NCI-H1092 treated with DMSO at 0.1 percent for 48 hours (cell line): ENCODE results near the gene SH3BGRL3.
A peak's percentile ranks its signal among the peaks of the same experiment; 100 is the strongest.
"Not testable (repeated sequence)": the region's sequence is repeated elsewhere in the genome, so short reads cannot be mapped to it uniquely, and the experiment has no call there.

Experiments
- DNase-seq: peaks from one replicate; lab custom pipeline; 2025; lab: John Stamatoyannopoulos, UW

SH3BGRL3 gene

DNA sequence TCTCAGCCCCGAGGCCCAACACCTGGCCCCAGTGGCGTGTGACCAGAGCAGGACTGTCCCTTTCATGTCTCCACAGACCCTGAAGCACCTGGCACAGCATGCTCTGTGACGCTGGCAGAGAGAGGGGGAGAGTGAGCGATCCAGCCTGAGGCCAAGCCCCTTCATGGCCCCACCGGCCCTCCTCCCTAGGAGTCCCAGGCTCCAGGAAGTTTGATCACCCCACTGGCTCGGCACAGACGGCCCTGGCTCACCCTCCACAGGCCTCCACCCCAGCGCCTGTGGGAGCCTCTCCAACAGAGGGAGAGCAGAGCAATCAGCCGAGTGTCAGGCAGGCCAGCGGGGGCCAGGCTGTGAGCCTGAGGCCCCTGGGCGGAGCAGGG is 11.0 kb downstream of the SH3BGRL3 start:
- DNase-seq: no peak

DNA sequence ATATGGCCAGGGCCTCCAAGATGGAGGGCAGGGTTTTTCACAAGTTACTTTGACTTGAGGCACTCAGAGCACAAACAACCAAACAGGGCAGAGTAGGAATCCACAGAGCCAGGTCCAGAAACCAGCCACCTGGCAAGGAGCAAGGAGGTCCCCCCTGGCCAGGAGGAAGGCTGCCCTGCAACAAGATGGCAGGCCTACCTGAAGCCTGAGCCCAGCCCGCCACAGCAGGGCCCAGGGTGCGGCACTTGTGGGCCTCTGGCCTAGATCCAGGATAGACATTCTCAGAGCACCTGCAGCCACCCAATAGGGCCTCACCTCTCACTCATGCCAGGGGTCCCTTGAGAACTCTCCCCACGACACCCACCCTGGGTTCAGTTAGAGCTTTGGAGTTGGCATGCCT is 11.5 kb downstream of the SH3BGRL3 start:
- no peak for DNase-seq

DNA sequence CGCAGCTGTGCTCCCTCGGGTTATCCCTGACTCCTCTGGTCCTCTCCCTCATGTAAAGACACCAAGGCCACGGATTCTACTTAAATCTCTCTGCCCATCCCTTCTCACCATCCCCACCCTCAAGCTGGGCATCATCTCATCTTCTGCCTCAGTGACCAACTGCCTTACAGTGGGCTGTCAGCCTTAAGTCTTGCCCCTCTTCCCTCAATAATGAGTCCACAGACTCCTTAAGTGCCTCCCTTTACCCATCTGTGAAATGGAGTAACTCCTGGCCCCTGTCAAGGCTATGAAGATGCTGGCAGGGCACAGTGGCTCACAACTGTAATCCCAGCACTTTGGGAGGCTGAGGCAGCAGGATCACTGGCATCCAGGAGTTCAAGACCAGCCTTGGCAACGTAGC is 12.1 kb downstream of the SH3BGRL3 start:
- no peak for DNase-seq

DNA sequence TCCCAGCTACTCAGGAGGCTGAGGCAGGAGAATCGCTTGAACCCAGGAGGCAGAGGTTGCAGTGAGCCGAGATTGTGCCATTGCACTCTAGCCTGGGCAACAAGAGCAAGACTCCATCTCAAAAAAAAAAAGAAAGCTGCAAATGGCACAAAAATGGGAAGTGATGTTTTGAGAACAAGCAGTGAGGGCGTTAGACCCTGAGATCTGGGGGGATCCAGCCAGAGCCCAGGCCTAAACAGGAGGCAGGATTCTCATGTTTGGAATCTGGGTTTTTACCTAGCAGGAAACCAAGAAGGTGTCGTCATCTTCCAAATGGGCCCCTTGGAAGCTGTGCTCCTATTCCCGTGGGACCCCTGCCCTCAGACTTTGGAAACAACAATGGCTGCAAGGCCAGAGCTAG is 12.8 kb downstream of the SH3BGRL3 start:
- not testable (repeated sequence) for DNase-seq

DNA sequence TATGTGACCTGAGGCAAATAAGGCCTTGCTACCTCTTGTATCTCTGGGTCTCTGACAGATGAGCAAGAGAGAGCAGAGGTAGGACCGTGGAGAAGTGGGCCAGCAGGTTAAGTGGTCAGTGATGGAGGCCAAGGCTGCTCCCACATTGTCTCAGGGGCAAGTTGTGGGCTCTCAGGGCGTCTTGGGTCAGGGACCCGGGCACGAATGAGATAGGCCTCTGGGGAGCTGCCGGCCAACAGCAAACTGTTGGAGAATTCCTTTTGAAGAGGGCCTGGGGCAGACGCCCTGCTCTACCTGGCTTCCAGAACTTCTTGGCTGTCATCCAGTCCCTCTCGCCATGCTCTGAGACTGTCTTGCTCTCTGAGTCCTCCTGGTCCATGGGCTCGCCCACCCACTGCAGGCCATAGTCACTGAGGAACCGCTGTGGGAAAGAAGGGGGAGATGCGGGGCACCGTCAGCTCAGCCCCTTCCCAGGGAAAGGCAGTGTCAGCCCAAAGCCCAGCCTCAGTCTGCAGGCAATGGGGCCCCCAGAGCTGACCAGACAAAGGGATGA is 14.1 kb downstream of the SH3BGRL3 start:
- DNase-seq: no peak

DNA sequence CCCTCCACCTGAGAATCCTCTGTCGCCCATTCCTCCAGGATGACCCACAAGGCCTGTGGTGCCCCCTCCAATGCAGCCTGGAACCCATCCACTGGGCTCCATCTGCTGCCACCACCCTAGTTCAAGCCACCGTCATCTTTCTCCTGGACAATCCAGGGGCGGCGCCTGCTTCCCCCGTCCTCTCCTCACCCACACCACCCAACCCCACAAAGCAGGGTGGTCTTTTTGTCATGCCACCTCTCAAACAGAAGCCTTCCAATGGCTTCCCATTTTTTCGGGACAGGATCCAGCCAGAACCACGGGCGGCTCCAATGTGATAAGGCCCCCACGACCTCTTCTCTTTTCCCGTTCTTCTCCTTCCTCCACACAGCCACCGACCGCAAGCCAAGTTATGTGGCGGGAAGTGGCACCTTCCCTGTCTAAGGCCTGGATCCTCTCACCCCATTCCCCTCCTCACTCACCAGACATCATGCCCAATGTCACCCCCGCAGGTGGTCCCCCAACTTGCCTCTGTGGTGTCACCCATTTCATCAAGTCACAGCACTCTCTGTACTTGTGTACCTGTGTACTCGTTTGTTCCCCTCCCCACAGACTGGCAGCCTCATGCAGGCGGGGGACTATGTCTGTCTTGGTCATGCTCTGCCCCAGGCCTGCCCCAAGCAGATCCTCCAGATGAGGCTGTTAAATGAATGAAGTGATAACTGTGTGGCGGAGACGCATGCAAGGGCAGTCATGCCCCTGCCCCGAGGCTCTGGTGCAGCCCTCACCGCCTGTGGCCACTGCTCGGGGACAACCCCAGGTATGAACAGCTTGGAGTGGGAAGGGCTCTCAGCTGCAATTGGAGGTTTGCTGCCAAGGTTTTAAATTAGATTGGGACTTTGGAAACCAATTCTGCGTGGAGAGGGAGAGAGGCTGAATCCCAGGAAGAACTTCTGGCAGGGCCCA is 15.6 kb downstream of the SH3BGRL3 start:
- no peak for DNase-seq

DNA sequence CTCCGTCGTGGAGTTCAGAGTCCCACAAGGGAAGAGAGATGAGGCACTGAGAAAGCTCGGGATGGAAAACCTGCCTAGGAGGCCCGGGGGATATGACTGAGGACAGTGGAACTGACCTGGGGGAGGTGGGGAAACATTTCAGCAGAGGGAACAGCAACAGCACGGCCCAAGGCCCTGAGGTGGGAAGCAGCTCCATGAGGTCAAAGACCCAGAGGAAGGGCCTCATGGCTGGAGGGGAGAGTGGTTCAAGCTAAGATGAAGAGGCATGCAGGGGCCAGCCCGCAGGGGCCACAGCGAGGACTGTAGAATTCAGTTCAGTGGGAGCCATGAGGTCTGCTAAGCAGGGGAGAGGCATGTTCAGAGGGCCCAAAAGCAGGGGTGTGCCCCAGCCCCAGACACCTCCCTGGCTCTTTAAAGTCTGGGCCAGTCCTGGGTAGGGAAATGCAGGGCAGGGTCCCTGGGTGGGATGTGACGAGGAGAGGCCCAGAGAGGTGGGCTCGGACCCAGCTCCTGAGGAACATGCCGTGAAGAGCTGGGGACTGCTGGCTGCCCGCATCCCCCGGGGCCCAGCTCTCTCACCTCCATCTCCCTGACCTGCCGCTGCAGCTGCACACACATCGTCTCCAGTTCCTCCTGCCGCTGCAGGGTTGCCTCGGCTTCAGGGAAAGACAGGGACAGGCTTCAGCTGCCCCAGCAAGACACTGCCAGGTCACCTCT is 16.6 kb downstream of the SH3BGRL3 start:
- DNase-seq: no peak

DNA sequence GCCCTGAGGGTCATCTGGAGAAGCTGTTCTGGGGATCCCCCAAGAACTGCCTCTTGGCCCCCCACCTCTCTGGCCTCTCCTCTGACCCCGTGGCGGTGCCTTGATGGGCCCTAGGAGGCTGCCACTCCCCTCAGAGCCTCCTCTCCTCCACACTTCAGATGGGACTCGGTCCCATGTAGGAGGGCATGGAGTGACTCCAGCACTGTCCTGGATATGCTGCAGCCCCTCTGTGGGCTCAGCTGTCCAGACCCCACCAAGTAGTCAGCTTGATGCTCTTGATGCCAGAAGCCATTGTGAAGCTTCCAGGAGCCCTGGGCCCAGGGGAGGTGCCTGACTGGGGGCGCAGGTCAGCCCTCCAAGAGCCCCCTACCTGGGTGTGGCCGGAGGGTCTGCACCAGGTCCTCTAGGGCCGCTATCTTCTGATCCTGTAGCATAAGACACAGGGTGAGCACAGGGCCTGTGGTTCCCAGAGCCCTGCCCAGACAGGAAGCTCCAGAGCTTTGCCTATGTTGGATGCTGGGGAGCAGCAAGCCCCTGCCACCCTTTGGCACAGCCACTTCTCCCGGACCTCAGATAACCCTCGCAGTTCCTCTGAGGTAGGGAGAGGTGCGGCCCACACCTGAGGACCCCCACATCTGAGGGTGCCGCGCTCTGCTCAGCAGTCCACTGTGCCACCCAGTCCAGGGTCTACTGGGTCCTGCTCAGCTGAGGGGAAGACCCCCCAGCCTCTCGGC is 17.3 kb downstream of the SH3BGRL3 start:
- no peak for DNase-seq

DNA sequence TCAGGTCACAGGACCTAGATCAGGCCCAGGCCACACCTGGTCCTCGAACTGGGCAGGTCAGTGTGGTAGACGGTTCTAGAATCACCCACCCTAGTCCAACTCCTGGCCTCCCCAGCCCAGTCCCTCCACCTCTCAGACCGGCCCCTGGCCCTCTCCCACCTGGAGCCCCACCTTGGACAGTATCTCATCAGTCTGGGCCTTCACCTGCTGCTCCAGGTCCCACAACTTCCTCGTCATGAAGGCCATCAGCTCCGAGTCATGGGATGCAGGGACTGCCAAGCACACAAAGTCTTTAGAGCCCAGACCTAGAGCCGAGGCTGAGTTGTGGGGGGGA is 17.9 kb downstream of the SH3BGRL3 start:
- no peak for DNase-seq

DNA sequence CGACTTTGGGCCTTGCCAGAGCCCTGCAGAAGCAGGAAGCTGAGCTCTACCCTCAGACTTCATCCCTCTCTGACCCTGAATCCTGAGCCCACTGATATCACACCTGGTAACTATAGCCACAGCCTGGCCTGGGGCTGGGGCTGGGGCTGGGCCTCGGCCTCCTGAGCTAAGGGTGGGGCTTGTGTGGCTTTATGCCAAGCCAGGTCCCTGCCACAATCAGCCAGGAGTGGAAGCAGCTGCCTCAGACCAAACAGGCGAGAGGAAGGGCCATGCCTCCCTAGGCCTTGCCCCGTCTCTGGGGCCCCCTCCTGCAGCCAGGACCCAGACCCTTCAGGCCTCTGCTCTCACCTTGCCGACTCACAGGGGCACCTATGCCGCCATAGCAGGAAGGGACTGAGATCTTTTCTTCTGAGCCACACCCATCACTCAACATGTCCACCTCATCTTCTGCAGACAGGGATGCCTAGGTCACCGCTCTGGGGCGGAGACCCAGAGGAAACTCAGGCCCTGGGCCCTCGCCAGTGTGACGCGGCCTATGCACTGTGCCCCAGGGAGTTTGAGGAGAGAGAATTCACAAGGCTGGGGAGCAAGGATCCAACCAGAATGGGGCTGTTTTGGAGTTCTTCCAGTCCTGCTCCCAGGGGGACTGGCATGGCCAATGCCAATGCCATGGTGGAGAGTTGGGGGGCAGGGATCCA is 20.8 kb downstream of the SH3BGRL3 start:
- DNase-seq: no peak

DNA sequence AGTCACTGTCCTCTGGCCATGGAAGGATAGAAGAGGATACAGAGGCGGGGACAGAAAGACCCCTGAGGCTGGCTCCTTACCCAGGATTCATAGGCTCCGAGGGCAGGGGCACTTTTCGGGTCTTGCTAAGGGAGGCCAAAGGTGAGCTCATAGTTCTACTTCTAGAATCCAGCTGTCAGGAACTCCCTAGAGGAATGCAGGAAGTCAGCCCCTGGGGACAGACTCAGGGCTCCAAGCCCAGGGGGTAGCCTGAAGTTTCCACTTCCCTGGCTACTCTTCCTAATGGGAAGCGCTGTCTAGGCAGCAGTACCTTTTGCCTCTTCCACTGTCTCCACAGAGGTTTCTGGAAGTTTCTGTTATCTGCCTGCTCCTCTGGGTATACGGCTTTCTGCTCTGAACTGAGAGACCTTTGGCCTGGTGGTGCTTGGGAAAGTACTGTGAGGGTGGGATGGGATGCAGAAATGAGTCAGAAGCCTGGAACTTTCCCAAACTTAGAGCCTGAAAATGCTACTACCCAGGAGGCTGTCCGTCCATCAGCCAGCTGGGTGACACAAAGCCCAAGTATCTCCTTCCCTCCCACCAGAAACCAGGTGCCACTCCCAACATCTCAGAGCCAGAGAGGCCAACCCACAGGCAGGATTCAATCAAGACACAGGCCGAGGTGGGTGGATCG is 23.0 kb downstream of the SH3BGRL3 start:
- no peak for DNase-seq

DNA sequence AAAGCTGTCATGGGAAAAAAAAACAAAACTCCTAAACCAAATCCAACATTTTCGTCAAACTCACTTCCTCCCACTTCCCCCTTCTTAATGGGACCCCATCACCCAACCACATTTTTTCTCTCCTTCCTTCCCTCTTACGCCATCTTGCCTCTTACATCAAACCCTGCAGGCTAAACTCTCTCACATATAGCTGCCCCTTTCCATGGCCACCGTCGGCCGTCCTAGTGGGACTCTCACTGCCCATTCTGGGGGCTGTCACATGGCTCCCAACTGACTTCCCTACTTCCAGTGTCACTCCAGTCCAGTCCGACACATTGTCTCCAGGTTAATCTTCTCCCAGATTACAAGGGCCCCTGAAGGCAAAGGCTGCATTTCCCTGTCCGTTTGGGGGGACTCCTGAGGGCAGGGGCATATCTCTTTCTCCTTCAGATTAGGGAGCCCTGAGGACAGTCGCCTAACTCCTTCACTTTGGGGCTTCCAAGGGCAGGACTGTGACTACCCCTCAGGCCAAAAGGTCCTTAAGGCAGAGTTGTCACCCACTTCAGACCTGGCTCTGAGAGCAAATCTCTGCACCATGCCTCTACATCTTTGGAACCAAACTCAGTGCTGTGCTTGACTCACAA is 25.9 kb downstream of the SH3BGRL3 start:
- DNase-seq: no peak

DNA sequence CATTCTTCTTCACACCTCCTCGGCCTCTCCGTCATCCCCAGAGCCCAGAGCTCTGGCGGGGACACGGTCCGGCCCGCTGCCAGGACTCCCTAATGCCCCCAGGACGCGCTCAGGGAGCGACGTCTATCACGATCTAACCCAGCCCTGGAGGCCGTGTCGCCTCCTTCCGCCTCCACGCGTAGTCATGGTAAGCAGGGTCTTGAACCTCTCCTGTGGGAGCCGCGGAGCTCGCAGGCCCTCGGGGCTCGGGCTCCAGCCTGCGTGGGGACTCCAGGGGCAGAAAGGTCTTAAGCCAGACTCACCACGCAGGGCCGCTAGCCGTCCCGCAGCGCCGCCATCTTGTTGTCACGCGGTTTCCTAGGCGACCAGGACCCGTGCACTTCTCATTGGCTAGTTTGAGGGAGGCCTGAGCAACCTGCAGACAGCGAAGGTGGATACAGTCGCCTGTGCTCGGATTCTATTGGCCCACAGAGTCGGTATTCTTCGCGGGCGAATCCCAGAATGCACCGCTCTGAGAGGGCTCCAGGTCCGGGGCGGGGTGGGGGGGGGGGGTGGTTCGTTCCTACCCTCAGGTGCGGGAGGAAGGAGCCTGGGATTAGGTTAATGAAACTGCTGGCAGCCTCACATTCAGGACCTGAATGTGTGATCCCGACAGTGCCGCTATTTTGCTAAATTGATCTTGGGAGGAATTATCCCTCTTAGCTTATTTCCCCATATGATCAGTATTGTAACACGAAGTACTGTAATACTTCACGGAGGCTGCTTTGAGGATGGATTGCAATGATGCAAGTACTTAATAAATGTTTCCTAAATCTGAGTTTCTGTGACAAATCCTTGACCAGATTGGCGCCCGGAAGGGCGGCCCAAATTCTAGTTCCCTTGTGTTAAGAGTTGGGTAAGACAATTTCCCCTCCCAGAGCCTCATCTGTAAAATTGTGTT is 26.7 kb downstream of the SH3BGRL3 start, which contains the start of gene UBXN11:
TSS of gene UBXN11 (minus strand) at position 347 of the 940 bp plus-strand sequence. CDS start 3,753 bp downstream, outside the sequence.
- peak; percentile 99 for DNase-seq

DNA sequence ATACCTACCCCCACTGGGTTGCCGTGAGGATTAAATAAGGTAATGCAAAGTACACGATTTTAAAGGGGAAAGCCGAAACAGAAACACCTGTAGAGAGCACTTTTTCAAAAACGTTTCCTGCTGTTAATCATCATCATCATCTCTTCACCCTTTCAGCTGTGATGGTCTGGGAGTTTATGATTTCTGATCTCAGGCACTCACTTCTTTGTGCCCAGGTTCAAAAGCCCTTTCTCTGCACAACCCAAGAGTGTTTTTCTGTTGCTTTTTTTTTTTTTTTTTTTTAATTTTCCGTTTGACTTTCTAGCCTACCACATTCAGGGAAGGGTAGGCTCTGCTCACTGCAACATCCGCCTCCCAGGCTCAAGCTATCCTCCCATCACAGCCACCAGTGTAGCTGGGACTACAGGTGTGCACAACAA is 27.5 kb downstream of the SH3BGRL3 start:
- no peak for DNase-seq

DNA sequence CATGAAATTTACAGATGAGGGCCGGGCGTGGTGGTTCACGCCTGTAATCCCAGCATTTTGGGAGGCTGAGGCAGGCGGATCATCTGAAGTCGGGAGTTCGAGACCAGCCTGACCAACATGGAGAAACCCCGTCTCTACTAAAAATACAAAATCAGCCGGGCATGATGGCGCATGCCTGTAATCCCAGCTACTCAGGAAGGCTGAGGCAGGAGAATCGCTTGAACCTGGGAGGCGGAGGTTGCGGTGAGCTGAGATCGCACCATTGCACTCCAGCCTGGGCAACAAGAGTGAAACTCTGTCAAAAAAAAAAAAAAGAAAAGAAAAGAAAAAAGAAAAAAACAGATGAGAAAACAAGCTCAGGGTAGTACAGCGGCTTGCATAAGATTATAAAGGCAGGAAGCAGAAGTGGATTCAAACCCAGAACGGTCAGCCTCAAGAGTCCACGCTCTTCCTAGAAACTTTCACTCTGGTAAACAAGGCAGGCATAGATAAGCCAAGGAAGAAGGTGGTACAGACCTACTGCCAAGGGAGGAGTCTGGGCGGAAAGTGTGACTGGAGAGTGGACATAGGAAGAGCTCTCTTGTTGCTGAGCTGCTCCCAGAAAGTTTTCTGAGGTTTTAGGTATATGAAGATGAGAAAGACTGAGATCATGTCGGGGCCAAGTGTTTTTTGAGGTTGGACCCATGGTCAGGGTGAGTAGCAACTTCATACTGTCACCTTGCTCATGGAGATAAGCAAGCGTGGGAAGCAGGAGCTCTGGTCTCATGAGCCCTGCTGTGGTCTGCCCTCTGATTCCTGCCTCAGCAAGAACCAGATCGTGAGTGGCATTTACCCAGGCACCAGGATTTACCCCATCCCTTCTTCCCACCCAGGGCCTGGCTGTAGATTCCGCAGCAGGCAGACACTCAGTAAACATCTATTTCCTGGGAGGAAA is 28.3 kb downstream of the SH3BGRL3 start:
- not testable (repeated sequence) for DNase-seq

DNA sequence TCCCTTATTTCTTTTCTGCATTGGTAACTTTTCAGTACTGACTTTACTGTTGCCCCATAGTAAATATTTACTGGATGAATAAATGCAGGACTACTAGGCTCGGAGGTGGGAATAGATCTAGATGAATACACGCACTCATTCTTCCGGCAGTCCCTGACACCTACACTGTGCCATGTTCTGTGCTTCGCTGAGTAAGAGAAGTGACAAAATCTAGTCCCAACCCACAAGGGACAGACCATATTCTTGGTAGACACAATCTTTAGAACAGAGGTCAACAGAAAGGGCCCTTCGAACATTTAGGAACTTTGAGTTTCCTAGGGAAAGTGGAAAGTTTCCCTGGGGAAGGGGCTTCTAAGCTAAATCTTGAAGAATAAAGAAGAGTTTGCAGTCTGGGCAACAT is 34.6 kb downstream of the SH3BGRL3 start:
- DNase-seq: no peak

DNA sequence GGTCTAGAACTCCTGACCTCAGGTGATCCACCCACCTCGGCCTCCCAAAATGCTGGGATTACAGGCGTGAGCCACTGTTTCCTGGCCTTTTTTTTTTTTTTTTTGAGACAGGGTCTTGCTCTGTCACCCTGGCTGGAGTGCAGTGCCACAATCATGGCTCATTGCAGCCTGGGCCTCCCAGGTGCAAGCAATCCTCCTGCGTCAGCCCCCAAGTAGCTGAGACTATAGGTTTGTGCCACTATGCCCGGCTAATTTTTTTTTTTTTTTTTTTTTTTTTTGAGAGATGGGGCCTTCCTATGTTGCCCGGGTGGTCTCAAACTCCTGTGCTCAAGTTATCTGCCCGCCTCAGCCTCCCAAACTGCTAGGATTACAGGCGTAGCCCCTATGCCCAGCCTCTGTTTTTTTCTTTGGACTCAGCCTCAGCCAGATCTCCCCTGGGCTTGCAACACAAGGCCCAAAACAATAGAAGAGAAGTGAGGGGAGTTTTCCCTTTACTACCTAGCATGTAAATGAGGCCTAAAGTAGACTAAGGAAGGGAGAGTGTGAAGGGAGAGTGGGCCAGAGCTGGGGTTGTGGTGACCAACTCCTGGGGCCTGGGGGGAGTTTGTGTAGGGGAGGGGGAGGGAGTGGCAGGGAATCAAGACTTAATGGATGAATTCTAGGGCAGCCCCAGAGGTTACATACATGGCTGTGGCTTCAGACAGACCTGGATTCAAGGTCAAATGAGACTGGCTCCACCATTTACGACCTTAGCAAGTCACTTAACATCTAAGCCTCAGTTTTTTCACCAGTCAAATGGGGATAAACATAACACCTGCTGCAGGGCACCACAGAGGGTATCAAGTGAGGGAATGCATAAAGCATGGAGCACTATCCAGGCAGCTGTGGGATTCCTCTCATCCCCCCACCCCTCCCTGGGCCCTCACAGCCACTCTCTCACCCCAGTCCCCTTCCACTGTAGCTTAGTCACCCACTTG is 36.3 kb downstream of the SH3BGRL3 start:
- DNase-seq: no peak
